C4-2B (cell line): ENCODE data around the gene APPL2.

Experiments used
- ZFX ChIP-seq: fragments of 450-650 bp; IDR thresholded peaks from 2 replicates; pipeline ENCODE4 v1.6.1; 2017
- TF ChIP-seq, protein P1 (sequence below): fragments of 450-650 bp; conservative IDR thresholded peaks from 2 replicates; pipeline ENCODE4 v1.5.1; 2017; ENCODE audit warnings: mild to moderate bottlenecking

DNA sequence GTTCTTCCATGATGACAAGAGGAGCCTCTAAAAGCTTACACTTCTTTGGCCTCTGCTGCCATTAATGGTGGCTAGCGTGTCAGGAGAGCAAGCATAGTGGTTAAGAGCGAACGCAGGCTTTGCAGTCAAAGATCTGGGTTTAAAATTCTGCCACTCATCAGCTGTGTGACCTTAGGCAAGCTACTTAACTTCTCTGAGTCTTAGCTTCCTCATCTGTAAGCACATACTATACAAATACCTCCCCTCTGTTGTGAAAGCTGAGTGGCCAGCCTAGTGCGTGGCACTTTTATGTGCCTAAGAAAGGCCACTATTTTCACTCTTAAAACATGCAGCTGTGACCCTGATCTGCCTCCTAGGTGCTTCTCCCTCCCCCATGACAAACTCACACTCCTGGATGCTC is 11.6 kb downstream of the APPL2 start:
- TF ChIP-seq, protein P1, sequence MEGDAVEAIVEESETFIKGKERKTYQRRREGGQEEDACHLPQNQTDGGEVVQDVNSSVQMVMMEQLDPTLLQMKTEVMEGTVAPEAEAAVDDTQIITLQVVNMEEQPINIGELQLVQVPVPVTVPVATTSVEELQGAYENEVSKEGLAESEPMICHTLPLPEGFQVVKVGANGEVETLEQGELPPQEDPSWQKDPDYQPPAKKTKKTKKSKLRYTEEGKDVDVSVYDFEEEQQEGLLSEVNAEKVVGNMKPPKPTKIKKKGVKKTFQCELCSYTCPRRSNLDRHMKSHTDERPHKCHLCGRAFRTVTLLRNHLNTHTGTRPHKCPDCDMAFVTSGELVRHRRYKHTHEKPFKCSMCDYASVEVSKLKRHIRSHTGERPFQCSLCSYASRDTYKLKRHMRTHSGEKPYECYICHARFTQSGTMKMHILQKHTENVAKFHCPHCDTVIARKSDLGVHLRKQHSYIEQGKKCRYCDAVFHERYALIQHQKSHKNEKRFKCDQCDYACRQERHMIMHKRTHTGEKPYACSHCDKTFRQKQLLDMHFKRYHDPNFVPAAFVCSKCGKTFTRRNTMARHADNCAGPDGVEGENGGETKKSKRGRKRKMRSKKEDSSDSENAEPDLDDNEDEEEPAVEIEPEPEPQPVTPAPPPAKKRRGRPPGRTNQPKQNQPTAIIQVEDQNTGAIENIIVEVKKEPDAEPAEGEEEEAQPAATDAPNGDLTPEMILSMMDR, result no peak
- TF ChIP-seq ZFX, result no peak
